Mesothelial cell of epicardium (in vitro differentiated cells): Measurements from ENCODE around the gene GSTO1. TPM values are rescaled to one million over a fixed set of nuclear protein-coding genes. Genes with fewer than 3 reads are reported as not detected.

ENCODE experiments used
- DNase-seq, 2 experiments: peaks; one replicate each; pipeline ENCODE4 v3.0.0; 2021; ENCODE audit warnings: low spot score in 2 of 2; ENCODE audit not compliant: unreplicated experiment in 2 of 2
- H3K27ac Mint-ChIP-seq: 2 replicates; pipeline ENCODE4 v1.8.0; 2021; ENCODE audit warnings: mixed read lengths
- H3K27me3 Mint-ChIP-seq: 2 replicates; pipeline ENCODE4 v1.8.0; 2021; ENCODE audit warnings: low read depth, mixed read lengths
- H3K36me3 Mint-ChIP-seq: 2 replicates; pipeline ENCODE4 v1.8.0; 2021; ENCODE audit warnings: mixed read lengths
- H3K4me1 Mint-ChIP-seq: 2 replicates; pipeline ENCODE4 v1.8.0; 2021; ENCODE audit warnings: mixed read lengths
- H3K4me3 Mint-ChIP-seq: 2 replicates; pipeline ENCODE4 v1.8.0; 2021; ENCODE audit warnings: mild to moderate bottlenecking, moderate library complexity, mixed read lengths
- H3K9me3 Mint-ChIP-seq: 2 replicates; pipeline ENCODE4 v1.8.0; 2021; ENCODE audit warnings: mixed read lengths
- total RNA-seq: library from RNA; stranded (reverse); gene quantifications from 3 replicates; pipeline ENCODE4 v1.2.1, GENCODE V29; 2021
- TF ChIP-seq, protein P1 (sequence below): fragments of 200-600 bp; sonication (generic); IDR thresholded peaks from one replicate; pipeline ENCODE4 v1.5.0; 2021; ENCODE audit warnings: antibody characterized with exemption; ENCODE audit not compliant: unreplicated experiment

GSTO1 gene
- total RNA-seq, 1 donor from 2014 or later = 65.2 TPM

DNA sequence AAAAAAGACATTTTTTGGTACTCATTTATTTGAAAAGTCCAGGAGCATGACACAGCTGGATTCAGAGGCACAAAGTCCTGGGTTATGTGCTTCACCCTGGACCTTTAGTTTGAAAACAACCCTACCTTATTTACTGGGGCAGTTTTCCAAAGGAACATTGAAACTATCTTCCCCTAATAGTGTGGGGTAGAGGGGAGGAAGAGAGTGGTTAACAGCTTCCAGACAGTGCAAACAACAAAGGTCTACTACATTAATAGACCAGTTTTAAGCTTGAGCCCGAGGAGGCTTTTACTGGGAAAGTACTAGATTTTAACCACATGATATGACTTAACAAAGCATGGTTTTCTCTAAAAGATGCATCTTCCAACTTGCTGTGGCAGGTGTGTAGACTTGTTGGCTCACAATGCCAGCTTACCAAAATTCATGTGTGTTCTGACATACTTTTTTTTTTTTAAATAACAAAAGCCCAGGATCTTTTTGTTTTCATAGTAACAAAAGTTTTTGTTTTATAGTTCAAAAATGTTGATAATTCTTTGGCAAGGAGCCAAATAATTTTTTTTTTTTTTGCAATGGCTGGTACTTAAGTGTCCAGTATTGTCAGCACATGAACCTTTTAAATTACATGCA is 1.8 kb downstream of the GSTO1 start:
- Mint-ChIP-seq H3K27me3 (no peaks in the 10 kb centered on the region), H3K4me1 (peaks cover 39% of the 10 kb centered on the region), H3K27ac (peak overlapping the region; percentile 92), H3K4me3 (peak overlapping the region; percentile 91), H3K9me3 (no peaks in the 10 kb centered on the region), H3K36me3 (peaks cover 25% of the 10 kb centered on the region)
- TF ChIP-seq, protein P1, sequence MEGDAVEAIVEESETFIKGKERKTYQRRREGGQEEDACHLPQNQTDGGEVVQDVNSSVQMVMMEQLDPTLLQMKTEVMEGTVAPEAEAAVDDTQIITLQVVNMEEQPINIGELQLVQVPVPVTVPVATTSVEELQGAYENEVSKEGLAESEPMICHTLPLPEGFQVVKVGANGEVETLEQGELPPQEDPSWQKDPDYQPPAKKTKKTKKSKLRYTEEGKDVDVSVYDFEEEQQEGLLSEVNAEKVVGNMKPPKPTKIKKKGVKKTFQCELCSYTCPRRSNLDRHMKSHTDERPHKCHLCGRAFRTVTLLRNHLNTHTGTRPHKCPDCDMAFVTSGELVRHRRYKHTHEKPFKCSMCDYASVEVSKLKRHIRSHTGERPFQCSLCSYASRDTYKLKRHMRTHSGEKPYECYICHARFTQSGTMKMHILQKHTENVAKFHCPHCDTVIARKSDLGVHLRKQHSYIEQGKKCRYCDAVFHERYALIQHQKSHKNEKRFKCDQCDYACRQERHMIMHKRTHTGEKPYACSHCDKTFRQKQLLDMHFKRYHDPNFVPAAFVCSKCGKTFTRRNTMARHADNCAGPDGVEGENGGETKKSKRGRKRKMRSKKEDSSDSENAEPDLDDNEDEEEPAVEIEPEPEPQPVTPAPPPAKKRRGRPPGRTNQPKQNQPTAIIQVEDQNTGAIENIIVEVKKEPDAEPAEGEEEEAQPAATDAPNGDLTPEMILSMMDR = no peak
- no peak for DNase-seq

DNA sequence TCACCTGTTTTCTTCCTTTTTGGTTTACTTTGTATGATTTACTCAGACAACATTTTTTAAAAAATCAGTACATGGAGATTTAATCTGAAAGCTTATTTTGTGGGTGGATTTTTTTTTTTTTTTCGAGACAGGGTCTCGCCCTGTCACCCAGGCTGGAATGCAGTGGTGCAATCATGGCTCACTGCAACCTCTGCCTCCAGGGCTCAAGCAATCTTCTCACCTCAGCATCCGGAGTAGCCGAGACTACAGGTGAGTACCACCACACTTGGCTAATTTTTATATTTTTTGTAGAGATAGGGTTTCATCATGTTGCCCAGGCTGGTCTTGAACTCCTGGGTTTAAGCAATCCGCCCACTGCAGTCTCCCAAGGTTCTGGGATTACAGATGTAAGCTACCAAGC is 2.5 kb downstream of the GSTO1 start:
- Mint-ChIP-seq H3K27ac (no peak overlapping the region), H3K4me1 (peaks cover 39% of the 10 kb centered on the region), H3K36me3 (peaks cover 28% of the 10 kb centered on the region), H3K27me3 (no peaks in the 10 kb centered on the region), H3K9me3 (no peaks in the 10 kb centered on the region), H3K4me3 (no peak overlapping the region)
- no peak for DNase-seq
- TF ChIP-seq, protein P1 = no peak

DNA sequence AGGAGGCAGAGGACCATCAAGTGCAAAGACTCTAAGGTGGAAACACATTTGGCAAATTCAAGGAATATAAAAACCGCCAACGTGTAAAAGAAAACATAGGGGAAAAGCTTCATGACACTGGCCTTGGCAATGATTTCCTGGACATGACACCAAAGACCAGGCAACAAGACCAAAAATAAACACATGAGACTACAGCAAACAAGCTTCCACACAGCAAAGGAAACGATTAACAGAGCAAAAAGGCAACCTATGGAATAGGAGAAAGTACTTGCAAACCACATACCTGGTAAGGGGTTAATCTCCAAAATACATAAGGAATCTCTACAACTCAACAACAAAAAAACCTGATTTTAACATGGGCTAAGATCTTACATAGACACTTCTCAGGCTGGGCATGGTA is 3.5 kb downstream of the GSTO1 start:
- Mint-ChIP-seq H3K4me3 (no peak overlapping the region), H3K27me3 (no peaks in the 10 kb centered on the region), H3K9me3 (no peaks in the 10 kb centered on the region), H3K27ac (no peak overlapping the region), H3K4me1 (peaks cover 35% of the 10 kb centered on the region), H3K36me3 (peaks cover 28% of the 10 kb centered on the region)
- no peak for DNase-seq
- TF ChIP-seq, protein P1 = no peak

DNA sequence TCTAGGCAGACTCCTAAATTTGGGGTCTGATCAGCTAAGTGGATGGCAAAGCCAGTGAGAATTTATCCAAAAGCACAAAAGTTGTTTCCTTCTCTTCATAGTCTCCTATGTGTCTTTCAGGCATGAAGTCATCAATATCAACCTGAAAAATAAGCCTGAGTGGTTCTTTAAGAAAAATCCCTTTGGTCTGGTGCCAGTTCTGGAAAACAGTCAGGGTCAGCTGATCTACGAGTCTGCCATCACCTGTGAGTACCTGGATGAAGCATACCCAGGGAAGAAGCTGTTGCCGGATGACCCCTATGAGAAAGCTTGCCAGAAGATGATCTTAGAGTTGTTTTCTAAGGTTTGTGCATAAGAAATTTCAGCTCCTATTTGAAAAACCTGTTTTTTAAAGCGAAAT is 4.8 kb downstream of the GSTO1 start:
- H3K27ac Mint-ChIP-seq = no peak overlapping the region

DNA sequence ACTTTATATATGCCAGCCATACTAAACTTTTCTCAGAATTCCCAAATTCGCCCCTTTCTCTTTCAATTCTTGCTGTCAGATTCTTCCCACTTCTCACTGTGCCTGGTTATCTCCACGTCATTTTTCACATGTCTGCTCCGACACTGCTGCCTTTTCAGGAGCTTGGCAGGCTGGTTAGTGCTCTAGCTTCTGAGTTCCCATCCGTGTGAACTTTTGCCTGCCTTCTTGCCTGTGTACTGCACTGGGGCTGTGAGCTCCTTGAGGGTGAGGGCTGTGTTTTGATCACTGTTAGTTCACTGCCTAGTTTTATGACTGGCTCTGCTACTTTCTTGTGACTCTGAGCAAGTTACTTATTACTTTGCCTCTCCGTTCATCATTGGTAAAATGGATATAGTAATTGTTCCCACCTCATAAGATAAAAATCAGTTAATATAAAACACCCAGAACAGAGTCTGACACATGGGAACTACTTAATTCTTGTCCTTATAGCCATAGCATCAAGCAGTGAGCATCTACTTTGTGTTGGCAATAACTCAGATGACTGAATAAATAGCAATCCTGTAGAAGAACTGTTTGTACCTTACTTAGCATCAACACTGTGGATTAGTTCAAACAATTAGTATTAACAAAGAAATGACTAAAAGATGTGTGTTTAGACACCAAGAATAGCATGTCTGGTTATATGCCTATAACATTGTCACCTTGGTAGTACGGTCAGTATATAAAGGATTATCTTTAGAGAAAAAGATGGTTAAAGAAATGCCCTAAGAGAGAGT is 5.5 kb downstream of the GSTO1 start:
- no peak overlapping the region for H3K4me3 Mint-ChIP-seq
- H3K27me3 Mint-ChIP-seq = no peaks in the 10 kb centered on the region
- peak overlapping the region; percentile 55 for H3K27ac Mint-ChIP-seq
- H3K4me1 Mint-ChIP-seq = peaks cover 21% of the 10 kb centered on the region
- no peak for DNase-seq
- TF ChIP-seq, protein P1 = no peak
- peaks cover 34% of the 10 kb centered on the region for H3K36me3 Mint-ChIP-seq
- no peaks in the 10 kb centered on the region for H3K9me3 Mint-ChIP-seq

More for the DNA sequence above, 4.8 kb downstream of the GSTO1 start:
- H3K4me3 Mint-ChIP-seq = no peak overlapping the region
- H3K36me3 Mint-ChIP-seq = peaks cover 33% of the 10 kb centered on the region
- no peaks in the 10 kb centered on the region for H3K9me3 Mint-ChIP-seq
- no peak for DNase-seq
- no peaks in the 10 kb centered on the region for H3K27me3 Mint-ChIP-seq
- H3K4me1 Mint-ChIP-seq = peaks cover 22% of the 10 kb centered on the region
- TF ChIP-seq, protein P1 = no peak
